Central memory CD4-positive, alpha-beta T cell (primary cell): Measurements from ENCODE around the gene ZCWPW1.
"Not testable (repeated sequence)": the region's sequence is repeated elsewhere in the genome, so short reads cannot be mapped to it uniquely, and the experiment has no call there.

Experiments used
- DNase-seq: peaks from one replicate; pipeline ENCODE4 v3.0.0; 2022

ZCWPW1 gene

DNA sequence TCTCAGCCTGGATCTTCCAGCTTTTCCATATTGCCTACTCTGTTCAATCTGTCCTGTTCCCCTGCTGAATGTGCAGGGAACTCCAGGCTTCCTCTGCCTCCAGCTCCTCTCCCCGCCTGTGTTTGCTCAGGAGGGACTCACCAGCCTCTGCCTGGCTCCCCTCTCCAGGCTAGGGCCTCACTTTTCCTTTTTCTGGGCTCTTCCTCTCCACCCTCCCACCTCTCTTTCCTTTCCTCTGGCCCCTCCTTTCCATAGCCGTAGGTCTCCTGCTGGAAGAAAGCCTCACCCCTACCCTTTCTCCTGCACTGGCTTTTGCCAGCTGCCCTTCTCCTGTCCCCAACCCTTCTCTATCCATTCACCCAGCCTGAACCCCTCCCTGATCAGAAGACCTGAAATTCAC is 30.3 kb downstream of the ZCWPW1 start:
- no peak for DNase-seq

DNA sequence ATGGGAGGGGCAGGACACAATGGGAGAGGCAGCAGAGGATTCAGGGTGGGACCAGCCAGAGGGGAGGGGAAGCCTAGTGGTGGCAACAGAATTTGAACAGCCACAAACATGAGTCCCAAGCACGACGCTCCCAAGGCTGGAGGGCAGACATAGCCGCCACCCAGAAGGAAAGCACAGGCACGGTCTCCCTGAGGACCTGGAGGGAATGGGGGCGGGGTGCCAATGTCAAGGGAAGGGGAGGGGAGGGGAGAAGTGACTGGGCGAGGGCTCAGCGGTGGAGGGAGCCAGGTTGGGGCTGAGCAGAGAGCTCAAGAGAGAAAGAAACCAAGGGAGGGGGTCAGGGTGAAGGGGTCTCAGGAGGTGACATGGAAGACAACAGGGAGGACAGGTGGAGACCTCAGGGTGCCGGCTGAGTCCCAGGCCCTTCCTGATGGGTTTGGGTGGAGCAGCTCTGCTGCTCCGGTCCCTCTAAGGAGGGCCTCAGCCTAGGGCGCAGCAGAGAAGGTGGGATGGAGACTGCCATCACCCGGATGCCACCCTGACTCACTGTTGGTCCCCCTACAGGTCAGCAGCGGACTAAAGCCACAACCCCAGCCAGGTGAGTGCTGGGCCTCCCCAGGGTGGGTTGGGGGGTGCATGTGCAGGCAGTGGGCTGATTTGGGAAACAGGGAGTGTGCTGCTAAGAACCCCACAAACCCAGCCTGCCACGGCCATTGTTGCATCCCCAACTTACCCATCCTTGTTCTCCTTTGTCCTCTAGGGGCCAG is 31.0 kb downstream of the ZCWPW1 start:
- no peak for DNase-seq

DNA sequence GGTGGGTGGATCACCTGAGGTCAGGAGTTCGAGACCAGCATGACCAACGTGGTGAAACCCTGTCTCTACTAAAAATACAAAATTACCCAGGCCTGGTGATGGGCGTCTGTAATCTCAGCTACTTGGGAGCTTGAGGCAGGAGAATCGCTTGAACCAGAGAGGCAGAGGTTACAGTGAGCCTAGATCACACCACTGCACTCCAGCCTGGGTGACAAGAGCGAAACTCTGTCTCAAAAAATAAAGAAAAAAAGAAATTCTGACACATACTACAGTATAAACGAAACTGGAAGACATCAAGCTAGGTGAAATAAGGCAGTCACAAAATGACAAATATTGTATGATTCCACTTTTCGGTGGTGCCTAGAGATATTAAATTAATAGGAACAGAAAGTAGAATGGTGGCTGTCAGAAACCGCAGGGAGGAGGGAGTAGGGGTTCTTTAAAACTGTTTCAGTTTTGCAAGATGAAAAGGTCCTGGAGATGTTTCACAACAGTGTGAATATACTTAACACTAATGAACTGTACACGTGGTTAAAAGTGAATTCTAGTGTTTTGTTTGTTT is 32.0 kb downstream of the ZCWPW1 start:
- DNase-seq: peak; percentile 52

- no peak for DNase-seq
Measured at GRCh38 chr7:100394077-100394476, 34.4 kb downstream of the ZCWPW1 start.

DNA sequence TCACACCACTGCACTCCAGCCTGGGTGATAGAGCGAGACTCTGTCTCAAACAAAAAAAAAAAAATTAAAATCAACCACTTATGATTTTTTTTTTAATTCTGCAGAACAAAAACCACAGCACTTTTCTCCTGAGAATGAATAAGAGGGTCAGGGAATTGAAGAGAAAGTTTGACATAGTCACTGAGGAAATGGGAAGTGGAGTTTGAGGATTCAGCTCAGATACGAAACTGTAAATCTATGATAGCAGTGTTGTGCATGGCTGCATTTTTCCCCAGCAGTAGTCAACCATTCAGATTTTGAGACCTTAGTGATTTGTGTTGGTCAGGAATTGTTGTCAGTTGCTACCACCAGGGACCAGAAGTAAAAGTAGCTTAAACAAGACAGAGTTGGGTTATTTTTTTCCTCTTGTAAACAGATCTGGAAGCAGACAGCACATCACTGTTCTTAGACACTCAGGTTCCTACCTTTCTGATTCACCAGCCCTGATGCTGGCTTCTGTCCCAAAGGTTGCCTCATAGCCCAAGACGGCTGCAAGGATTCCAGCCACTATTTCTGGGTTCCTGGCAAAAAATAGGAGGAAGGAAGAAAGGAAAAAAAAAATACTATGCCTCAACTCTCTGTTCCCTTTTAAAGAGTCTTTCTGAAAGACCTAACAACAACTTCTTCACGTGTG is 35.1 kb downstream of the ZCWPW1 start:
- DNase-seq: no peak

DNA sequence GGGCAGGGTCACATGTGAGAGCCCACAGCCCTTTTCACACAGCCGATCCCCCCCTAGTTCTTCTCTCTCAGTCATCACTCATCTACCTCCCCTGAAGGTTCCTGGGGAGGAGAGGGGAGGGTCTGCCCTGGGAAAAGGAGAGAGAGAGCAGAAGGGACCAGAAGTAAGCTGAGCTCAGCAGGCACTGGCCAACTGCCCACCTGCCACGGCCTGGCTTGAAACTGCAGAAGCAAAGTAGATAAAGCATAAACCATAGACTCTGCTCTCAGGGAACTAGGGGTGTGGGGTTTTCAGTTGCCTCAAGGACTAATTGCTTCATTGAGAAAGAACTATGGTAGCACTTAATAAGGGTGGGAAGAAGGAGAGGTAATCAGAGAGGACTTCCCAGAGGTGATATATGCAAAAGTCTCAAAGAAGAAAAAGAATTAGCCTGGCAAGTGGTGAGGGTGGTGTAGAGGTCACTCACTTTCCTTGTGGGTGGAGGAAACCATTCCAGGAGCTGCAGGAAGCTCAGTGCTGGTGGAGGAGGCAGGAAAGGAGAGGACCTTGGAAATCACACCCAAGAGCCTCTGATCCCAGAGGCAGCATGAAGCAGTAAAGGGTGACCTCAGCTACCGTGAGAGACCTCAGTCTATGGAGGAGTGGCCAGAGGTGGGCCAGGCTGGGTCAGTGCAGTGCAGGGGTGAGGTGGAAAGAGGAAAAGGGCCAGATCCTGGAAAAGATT is 38.1 kb downstream of the ZCWPW1 start:
- DNase-seq: no peak

GRCh38 chr7:100389437-100390088 is 38.9 kb downstream of the ZCWPW1 start:
- no peak for DNase-seq

- DNase-seq: no peak
Measured at GRCh38 chr7:100387695-100388094, 40.8 kb downstream of the ZCWPW1 start.

GRCh38 chr7:100386940-100387339 is 41.6 kb downstream of the ZCWPW1 start:
- no peak for DNase-seq

DNA sequence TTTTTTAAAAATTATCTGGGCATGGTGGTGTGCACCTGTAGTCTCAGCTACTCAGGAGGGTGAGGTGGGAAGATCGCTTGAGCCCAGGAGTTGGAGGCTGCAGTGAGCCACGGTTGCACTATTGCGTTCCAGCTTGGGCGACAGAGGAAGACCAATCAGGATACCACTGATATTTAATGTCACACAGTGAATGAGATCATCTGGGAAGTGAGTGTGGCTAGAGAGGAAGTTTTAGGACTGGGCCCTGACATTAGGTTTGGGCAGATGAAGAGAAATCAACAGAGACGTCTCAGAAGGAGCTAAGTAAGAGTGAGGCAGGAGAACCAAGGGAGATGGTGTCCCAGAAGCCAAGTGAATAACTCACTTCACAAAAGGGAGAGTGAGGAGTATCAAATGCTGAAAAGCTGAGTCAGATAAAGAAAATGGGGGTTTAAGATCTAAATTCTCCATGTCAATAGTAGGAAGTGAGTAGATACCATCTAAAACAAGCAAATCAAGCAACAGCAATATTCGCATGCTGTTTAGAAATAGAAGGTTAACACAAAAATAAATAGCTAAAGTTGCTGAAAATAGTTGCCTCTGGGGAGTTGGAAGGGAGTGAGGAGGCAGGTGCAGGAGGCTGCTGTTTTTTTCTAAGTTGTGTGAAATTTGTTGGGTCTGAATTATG is 43.7 kb downstream of the ZCWPW1 start:
- DNase-seq: no peak

DNA sequence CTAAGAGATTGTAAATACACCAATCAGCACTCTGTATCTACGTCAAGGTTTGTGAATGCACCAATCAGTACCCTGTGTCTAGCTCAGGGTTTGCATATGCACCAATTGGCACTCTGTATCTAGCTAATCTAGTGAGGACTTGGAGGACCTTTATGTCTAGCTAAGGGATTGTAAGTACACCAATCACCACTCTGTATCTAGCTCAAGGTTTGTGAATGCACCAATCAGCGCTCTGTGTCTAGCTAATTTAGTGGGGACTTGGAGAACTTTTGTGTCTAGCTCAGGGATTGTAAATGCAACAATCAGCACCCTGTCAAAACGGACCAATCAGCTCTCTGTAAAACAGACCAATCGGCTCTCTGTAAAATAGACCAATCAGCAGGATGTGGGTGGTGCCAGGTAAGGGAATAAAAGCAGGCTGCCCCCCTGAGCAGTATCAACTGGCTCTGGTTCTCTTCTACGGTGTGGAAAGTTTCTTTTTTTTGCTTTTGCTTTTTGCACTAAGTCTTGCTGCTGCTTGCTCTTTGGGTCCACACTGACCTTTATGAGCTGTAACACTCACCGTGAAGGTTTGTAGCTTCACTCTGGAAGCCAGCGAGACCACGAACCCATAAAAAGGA is 46.2 kb downstream of the ZCWPW1 start:
- not testable (repeated sequence) for DNase-seq

DNA sequence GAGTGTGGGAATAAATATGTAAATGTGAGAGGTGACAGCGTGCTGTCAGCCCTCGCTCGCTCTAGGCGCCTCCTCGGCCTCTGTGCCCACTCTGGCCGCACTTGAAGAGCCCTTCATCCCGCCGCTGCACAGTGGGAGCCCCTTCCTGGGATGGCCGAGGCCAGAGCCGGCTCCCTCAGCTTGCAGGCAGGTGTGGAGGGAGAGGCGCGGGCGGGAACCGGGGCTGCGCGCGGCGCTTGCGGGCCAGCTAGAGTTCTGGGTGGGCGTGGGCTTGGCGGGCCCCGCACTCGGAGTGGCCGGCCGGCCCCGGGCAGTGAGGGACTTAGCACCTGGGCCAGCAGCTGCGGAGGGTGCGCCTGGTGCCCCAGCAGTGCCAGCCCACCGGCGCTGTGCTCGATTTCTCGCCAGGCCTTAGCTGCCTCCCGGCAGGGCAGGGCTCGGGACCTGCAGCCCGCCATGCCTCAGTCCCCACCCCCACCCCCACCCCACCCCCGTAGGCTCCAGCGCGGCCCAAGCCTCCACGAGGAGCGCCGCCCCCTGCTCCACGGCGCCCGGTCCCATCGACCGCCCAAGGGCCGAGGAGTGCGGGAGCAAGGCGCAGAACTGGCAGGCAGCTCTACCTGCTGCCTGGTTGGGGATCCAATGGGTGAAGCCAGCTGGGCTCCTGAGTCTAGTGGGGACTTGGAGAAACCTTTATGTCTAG is 46.8 kb downstream of the ZCWPW1 start:
- not testable (repeated sequence) for DNase-seq

DNA sequence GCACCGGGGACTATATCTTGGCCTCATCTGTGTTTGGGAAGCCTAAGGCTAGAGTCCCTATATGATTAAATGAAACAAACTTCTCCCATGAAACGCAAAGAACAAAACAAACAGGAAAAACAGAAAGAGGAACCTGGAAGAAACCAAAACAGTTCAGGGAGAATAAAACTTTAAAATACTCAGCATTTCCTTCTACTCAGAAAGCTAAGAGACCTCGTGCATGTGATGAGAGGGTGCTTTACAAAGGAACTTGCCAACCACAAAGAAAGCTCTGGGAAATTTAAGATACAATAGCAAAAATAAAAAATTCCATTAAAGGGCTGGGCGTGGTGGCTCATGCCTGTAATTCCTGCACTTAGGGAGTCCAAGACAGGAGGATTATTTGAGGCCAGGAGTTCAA is 48.3 kb downstream of the ZCWPW1 start:
- DNase-seq: no peak

DNA sequence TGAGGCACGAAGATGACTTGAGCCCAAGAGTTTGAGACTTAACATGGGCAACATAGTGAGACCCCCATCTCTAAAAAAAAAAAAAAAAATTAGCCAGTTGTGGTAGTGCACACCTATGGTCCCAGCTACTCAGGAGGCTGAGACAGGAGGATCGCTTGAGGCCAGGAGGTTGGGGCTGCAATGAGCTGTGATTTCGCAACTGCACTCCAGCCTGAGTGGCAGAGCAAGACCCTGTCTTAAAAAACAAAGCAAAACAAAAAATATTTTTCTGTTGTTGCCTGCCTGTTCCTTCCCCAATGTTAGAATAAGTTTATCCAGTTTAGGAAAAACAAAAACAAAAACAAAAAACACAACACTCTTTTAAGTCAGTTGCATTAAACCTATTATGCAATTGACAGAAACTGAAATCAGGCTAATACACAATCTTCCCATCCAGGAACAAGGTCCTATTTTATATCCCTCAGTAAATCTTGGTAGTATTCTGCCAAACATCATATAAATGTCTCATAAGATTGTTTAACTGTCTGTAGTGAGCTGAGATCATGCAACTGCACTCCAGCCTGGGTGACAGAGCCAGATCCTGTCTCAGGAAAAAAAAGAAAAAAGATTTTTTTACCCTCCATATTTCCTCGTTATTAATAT is 50.3 kb downstream of the ZCWPW1 start:
- no peak for DNase-seq

- DNase-seq: no peak
Measured at GRCh38 chr7:100376066-100376465, 52.4 kb downstream of the ZCWPW1 start.

DNA sequence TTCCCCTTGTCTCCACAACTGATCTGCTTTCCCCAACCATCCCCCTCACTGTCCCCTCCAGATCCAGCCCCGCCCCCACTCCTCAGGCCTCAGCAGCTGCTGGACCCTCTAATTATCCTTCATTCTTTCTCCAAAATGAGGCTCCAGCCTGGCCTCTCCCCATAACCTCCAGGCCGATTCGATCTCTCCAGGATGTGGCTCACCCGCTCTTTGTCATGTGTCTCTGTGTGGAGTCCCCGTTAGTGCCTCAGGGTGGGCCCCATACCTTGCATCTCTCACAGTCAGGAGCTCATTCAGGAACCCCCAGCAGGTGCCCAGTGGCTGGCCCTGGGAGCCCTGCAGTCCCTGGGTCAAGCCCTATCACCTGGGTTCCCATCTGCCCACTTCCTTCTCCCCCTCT is 53.9 kb downstream of the ZCWPW1 start:
- no peak for DNase-seq

DNA sequence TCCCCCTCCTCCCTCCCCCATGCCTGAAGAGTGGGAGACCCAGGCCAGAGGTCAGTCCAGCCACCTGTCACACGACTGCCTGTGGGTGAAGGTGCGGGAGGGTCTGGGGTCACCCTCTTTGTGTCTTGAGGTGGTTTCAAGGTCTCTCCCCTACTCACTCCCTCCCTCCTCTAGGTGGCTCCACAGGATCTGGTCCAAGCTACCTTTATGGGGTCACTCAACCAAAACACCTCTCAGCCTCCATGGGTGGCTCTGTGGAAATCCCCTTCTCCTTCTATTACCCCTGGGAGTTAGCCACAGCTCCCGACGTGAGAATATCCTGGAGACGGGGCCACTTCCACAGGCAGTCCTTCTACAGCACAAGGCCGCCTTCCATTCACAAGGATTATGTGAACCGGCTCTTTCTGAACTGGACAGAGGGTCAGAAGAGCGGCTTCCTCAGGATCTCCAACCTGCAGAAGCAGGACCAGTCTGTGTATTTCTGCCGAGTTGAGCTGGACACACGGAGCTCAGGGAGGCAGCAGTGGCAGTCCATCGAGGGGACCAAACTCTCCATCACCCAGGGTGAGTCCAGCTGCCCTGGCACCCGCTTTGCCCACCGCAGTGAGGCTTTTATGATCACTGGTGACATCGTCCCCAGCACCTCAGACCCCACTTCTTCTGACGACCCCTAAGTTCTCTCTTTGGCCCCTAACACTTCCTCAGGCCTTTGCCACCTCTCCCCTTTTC is 54.5 kb downstream of the ZCWPW1 start:
- DNase-seq: not testable (repeated sequence)

- DNase-seq: no peak
Measured at GRCh38 chr7:100373261-100373831, 55.2 kb downstream of the ZCWPW1 start, which contains the start of gene PILRA. TSS of gene PILRA (plus strand) at chr7:100373487. CDS start at chr7:100373657, 170 bp downstream.

DNA sequence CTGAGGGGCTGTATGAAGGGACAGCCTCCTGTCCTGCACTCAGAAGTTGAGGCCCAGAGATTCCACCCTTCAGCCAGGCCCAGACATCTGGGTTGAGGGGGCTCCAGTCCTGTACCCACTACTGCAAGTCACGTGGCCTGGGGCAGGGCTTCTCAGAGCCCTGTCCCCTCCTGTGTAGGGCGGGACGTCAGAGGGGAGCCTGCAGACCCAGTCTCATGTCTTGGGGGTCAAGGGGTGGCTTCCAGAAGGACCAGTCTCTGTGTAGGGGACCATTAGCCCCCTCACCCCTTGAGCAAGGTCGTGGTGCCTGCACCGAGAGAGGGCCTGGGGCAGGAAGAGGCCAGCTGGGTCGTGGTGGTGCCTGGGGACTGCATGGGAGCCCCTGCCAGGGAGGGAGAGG is 55.8 kb downstream of the ZCWPW1 start:
- no peak for DNase-seq
